Measurements from ENCODE around the gene CPNE2.

GRCh38 chr16:57123974-57124674 lies 31.7 kb downstream of the CPNE2 start:
- TF ChIP-seq POLR2A (IDR thresholded peaks at IDR 0.05), result no peak
- no peak for TF ChIP-seq CTCF (IDR thresholded peaks at IDR 0.05)
